ENCODE data around the gene CHD5.

Gene CHD5

DNA sequence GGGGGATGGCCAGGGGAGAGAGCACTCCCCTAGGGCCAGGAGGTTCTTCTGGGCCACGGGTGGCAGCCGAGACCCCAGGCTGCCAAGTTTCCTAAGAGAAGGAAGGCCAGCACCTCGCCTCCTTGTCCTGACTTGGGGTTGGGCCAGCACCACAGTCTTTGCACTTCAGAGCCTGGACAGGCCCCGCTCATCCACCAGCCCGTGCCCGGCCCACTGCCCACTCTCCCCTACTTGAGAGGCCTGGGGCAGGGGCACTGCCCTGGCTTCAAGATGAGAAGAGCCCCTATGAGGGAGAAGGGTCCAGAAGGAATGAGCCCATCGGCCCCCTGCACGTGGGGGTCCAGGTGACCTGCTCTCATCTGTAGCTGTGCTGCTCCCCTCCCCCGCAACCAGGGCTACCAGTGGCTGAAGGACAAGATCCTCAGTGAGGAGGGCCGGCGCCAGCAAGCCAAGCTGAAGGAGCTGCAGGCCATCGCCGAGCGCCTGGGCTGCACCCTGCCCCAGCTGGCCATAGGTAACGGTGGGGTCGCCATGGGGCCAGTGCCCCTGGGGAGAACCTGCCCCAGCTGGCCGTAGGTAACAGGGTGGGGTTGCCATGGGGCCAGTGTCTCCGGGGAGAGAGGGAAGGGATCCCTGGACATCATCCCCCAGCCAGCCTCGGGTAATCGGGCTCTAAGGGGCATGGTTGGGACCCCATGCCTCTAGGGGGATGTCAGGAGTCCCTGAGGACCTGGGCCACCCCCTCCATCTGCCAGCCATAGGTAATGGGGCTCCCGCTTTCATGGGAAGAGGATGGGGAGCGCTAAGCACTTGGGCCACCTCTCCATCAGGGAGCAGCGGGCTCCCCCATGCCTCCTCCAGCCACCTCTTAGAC, 83.6 kb downstream of the CHD5 start:
- DNase-seq: no peak

DNA sequence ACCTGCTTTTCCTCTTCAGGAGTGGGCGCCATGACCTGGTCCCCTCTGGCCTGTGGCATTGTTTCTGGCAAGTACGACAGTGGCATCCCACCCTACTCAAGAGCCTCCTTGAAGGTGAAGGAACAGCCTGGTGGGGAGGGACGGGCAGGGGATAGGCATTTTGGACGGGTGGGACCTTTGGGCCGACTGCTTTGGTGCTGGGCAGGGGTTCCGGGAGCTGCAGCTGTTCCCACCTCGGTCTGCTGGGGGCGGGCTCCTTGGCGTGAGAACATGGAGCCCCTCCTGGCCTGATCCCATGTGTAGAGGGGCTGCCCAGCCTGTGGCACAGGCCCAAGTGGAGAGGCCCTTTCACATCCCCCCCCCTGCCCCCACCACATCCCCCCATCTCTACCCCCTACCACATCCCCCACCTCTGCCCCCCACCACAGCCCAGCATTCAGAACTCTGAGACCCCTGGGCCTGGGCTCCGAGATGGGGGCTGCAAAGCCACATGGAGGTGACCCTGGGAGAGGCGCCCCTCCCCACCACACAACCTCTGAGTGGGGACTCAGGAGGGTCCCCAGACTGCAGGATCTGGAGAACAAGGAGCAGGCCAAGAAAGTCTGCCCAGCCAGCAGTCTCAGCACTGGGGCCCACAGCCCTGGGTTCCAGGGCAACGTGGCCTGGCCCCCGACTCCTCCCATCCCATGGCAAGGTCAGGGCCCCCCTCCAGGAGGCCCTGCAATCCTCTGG, 84.4 kb downstream of the CHD5 start:
- DNase-seq: no peak

DNA sequence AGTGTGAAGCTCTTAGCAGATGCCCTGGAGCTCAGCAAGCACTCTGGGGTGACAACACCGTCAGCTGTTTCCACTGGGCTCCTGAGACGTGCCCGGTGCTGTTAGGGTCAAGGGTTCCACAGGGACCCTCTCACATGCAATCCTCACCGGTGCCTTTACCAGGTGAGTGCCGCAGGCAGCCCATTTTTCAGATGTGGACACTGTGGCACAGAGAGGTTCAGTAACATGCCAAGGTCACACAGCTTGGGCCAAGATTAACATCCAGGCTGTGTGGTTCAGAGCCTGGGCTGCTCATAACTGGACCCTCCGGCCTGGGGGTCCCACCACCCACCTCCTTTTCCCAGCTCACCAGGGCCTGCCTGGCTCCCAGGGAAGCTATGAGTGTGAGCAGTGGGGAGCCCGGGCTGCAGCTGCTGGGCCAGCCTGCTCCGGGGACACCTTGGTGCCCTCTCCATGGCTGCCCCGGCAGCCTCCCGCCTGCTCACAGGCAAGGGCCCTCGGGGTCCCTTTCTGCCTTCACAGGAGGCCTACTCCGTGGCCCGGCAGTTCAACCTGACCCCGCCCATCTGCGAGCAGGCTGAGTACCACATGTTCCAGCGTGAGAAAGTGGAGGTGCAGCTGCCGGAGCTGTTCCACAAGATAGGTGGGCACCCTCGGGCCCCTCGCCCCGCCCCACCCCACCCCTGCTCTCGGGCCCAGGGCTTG, 85.2 kb downstream of the CHD5 start:
- no peak for DNase-seq

DNA sequence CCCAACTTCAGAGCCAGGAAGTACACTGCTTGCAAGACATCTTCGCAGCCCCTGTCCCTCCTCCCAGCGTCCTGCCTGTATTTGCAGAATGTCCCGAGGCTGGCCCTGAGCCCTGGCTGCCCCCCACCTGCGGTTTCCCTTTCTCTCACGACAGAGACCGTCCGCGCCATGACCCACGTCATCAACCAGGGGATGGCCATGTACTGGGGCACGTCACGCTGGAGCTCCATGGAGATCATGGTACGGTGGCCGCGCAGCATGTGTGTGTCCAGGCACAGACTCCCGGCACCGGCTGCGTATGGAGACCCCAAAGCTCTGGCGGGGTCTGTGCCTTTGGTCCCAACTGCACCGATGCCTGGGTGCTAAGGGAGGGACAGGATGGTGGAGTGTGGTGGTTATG, 85.9 kb downstream of the CHD5 start:
- no peak for DNase-seq

DNA sequence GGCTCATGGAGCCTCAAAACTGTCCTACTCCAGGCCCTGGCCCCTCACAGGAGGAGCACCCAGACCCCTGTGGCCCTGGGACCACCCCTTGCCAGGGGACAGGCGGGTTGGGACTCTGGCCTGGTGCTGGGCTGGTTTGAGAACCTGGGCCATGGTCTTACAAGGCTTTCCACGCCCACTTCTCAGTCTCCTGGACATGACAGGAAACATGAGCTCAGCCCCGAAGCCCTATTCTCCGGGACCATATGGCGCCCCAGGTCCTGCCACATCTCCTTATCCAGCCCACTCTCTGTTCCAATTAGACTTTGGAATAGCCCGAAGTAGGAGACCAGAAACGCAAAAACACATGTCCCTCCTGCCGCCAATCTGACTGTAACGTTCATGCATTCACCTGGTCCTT, 86.5 kb downstream of the CHD5 start:
- no peak for DNase-seq

DNA sequence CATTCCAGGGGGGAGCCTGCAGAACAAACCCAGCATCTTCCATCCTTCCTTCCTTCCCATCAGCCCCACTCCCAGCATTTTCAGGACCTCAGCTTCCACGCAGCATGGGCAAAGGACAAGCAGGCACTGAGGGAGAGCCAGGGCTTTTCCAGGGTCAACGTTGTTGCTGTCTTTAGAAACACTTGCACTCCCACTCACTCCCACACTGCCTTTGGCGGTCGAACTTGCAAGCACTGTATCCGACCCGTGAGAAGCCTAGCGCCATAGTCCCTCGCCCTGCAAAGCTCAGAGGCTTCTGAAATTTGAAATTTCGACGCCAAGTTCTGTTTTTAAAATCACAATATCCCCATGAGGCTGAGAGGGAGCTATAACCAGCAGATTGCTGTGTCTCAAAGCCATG, 87.0 kb downstream of the CHD5 start:
- no peak for DNase-seq

DNA sequence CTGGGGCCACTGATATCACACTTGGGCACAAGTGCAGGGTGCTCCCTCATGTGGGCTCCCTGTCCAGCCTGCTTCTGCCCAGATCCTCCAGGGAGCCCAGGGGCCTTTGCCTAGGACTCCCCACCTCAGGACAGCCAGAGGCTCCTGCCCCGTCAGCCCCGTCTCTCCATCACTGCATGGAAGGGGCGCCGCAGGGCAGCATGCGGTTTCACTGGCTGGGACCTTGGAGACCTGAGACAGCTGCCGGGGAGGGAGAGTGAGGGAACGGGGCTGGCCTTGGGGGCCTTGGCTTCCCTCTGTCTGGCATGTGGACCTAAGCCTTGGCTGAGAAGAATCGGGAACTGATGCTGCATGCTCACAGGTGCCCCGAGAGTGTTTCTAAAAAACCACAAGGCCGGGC, 87.9 kb downstream of the CHD5 start:
- DNase-seq: no peak

DNA sequence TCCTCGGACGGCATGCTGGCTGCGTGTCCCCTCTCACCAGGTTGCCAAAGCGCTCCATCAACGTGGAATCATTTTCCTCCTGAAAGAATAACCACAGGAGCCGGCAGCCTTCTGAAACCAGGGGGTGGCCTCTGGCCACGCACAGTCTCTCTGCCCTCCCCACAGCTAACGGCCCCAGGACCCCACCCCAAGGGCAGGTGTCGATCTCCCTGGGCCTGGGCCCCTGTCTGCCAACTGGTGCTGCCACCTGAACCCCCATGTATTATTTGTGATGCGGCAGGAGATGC, 88.4 kb downstream of the CHD5 start:
- no peak for DNase-seq

DNA sequence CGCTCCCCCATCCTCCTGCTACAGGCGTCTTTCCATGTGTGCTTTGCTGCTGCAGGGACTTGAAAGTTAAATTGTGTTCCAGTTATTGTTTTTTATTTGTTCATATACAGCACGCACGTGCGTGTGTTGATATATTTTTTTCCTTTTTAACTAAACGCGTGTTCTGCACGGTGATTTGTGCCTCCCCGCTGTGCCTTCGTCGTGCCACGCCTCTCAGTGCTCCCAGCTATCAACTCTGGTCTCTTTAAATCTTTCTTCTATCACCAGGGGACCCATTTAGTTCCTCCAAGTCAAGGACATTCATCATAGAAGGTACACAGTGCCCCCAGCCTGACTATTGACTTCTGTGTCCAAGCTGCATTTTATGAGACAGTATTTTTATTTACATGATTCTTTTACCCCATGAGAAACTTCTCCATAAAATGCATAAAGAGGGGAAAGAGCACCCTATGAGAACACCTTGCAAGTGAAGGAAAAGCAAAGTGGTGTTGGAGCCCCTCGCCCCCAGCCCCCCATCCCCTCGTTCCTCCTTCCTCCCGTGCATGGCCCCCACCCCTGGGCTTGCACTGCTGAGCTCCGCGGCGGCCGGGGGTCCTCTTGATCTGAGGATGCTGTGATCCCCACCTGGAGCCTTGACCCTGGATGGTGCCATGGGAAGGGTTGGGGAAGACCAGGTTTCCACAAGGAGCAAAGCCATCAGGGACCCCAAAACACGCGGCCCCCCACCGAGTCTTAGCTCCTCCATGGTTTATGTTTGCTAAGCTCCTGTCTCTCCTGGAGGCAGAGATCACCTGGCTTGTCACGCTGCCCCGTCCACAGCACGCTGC, 88.9 kb downstream of the CHD5 start:
- DNase-seq: no peak

DNA sequence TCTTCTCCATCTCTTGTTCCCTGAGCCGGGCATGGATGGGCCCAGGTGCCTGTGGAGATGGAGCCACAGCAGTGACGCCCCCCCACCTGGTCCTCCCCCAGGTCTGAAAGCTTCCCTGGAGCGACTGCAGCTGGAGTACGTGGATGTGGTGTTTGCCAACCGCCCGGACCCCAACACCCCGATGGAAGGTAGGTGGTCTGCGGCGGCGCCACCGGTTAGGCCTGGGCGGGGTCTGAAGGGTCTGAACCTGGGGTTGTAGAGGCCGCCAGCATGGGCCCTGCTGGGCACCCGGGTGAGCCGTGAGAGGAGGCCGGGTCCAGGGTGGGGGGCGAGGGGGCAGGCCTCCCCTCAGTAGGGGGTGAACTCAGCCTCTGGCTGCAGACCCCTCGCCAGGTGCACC, 89.8 kb downstream of the CHD5 start:
- DNase-seq: no peak

DNA sequence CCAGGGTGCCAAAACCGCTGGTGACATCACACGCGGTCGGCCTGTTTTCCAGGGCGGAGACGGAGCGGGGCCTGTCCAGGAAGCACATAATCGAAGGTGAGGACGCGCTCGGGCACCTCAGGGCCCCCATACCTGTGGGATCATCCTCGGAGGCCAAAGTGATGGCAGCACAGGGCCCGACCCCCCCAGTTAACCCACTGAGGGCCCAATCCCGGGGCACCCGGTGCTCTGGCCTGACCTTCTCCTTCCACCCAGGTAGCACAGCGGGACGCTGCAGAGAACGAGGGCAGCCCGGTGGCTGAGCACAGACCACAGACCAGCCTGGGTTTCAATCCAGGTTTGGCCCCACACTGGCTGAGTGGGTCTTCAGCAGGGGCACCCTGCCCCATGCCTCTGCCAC, 91.2 kb downstream of the CHD5 start:
- DNase-seq: no peak

DNA sequence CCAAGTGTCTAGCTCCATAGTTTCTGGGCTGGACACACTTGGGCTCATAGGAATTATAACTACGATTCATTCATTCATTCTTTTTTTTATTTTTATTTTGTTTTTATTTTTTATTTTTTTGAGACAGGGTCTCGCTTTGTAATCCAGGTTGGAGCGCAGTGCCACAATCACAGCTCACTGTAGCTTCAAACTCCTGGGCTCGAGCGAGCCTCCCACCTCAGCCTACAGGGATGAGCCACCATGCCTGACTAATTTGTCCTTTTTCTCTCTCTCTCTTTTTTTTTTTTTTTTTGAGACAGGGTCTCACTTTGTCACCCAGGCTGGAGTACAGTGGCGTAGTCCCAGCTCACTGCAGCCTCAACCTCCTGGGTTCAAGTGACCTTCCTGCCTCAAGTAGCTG, 92.2 kb downstream of the CHD5 start:
- no peak for DNase-seq

DNA sequence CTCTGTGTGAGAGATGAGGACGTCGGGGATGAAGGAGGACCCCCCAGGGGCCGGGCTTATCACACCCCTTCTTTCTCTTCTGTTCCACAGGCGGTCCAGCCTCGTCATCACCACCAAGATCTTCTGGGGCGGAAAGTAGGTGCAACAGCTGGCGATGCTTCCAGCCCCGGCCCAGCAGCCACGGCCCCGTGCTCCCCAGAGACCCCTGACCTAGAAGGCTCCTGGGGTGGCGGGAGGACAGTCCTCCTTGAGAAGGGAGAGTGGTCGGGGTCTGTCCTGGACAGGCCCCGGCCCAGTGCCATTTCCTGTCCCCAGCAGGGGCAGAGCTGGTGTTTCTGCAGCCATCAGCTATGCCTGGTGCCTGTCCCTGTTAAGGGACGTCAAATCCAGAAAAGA, 92.7 kb downstream of the CHD5 start:
- DNase-seq: no peak

DNA sequence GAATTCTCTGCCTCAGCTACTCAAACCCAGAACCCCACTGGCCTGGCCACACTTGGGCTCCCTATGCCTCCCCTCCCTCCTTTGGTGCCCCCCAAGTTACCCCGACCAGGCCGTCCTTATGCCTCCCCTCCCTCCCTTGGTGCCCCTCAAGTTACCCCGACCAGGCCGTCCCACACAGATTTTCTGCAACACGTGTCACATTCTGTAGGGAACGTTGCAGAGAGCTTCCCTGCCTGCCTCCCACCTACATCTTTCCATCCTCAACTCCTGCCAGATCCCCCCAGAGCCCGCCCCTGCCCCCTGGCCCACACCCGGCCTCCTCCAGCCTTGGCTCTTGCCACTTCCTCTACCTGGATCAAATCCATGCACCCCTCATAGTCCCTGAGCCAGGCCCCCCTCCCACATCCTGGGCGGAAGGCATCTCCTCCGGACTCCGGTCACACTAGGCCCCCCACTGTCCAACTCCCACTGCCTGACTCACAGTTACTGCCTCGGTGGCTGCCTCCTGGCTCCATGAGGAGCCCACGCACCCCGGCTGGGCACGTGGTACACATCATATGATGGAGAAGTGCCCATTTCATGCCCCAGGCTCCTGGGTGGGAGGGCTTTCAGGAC, 93.3 kb downstream of the CHD5 start:
- no peak for DNase-seq

DNA sequence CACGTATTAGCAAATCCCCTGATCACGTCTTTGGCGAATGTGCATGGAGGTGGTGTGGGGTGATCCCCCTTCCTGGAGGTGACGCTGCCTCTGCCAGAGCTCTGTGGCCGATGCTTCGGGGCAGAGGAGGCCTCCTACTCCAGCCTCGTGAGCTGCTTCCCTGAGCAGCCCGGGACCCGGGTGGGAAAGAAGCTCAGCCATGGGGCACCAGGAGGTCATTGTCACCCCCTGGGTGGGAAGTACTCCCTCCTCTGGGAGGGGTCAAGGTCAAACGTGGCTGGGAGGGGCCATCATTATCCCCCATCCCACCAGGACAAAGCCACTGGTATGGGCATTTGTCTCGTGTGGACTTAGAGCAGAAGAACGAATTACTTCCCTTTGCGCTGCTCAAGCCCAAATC, 93.8 kb downstream of the CHD5 start:
- DNase-seq: no peak

DNA sequence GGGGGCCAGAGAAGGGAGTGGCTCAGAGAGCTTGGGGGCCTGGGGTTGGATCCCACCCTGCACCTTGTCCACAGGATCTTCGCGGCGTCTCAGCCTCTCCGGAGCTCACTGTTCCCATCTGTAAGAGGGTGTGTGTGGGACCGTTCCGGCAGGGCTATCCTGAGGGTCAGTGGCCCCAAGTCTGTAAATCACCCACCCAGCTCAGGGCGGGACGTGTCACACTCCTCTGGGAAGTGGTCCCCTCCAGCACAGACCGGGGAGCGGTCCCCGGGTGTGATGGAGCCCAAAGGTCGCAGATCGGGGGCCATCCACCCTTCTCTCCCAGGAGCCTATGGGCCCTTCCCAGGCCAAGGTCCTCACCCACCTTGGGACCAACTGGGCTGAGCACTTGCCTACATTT, 94.5 kb downstream of the CHD5 start:
- no peak for DNase-seq

DNA sequence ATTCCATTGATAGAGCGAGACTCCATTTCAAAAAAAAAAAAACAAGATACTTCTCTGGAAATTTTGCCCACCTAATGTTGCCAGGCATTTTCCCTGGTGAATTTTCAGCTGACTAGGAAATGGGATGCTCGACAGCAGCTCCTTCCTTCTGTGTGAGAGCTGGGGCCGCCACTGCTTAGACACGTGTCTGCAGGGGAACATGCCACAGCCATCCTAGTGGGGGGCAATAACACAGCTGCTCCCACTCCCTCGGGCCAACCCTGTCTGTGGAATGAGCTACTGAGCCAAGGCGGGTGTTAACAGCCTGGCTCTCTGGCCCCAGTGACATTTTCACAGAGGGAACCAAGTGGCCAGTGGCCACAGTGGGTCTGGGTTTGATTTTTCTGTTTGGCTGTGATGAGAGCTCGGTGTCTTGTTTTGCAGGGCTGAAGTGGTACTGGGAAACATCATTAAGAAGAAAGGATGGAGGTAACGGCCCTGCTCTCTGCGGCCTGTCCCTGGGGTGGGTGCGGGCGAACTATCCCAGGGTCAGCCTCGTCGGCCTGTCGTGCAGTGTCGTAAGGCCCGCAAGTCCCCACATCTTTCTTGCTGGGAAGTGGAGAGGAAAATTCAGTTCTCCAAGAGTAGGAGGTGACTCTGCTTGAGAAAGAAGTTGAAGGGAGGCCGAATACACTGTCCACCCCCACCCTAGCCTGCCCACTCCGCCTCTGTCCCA, 95.2 kb downstream of the CHD5 start:
- no peak for DNase-seq

DNA sequence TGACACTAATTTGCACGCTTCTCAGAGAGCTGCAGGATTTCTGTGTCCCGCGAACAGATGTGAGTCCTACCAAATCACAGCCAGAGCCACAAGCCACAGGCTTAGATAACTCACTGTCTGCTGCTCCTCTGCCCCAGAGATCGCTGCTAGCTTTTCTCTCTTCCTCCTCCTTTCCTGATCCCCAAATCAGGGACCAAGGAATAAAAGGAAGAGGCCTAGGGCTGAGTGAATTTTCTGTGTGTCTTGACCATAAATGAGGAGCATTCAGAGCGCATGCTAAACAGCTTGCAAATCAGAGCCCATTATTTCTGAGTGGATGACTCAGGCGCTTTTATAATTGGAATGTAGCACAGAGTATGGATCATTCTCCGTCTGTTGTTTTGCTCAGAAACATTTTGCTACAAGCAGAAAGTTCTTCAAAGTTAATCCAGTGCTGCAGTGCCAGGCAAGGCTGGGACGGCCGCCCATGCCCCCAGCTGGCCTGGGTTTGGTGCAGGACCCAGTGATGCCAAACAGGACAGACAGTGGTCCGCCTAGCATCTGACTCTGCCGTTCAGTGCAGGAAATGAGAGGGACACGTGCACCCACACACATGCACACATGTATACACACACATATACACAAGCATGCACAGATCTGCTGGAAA, 96.2 kb downstream of the CHD5 start:
- peak; percentile 50 for DNase-seq

DNA sequence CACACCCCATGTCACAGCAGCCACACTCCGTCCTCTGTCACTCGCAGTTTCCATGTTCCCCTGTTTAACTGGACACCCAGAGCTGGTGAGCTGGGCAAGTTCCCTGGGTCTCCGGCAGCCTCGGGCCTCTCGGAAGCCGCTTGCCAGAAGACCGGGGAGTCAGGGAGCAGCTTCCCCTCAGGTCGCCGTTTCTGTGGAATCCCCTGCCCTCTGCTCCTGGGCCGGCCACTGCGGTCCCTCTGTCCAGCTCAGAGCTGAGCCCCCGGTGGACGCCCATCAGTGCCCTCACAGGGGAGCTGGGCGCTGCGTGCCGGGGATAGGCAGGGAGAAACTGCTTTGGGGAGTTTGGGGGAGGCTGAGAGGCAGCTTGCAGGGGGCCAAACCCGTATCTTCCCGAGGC, 96.7 kb downstream of the CHD5 start:
- no peak for DNase-seq

DNA sequence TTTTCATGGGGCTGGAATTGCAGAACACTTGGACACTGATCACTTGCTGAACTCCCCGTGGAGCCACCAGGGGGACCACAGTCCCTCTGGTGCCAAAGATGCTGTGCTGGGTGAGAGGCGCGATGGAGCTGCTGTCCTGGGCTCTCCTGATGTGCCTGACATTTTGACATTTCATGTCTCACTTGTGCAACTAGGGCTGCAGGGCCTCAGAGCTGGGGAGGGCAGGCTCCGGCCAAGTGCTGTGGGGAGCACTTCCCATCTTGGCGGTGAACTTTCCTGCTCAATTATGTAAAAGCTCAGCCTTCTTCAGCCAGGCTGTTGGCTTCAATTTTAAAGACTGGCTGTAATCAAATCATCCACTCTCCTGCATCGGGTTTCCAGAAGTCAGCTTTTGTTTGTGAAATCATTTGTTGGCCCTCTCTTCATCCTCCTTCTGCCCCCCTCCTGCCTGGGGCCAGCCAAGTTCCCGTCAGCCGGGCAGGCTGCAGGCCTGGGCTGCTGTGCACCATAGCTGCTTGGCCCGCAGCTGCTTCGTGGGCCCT, 97.6 kb downstream of the CHD5 start:
- DNase-seq: peak; percentile 11

DNA sequence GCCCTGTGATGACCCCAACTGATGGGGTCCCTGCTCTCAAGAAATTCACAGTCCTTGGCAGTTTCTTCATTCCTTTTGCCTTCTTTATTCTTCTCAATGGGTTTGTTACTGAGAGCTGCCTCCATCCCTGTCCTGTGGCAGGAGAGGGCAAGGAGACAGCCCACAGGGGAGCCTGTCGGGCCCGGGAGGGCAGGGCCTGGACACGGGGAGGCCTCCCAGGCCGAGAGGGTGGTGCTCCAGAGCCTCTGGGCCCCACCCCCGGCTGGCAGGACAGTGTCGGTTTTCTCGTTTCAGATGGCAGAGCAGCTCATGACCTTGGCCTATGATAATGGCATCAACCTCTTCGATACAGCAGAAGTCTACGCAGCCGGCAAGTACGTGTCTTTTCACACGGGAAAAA, 98.2 kb downstream of the CHD5 start:
- DNase-seq: no peak
